NCI-H2171 (cell line): ENCODE measurements around the gene TSACC.
"Not testable (repeated sequence)": the region's sequence is repeated elsewhere in the genome, so short reads cannot be mapped to it uniquely, and the experiment has no call there.

Source experiments
- DNase-seq: peaks from one replicate; lab custom pipeline; 2025; lab: John Stamatoyannopoulos, UW

TSACC gene

DNA sequence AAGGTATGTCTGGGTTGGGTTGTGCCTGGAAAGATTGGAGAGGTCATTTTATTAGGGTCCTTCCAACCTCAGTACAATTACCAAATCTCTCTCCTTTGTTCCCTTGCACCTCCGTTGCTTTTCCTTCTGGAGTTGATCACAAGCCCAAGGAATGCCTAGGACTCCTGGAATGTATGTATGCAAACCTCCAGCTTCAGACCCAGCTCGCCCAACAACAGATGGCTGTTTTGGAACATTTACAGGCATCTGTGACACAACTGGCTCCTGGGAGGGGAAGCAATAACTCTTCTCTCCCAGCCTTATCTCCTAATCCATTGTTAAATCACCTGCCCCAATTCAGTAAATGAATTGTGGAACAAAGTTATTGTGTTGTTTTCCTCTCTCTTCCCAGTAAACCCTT lies 8.3 kb downstream of the TSACC start:
- DNase-seq = no peak

DNA sequence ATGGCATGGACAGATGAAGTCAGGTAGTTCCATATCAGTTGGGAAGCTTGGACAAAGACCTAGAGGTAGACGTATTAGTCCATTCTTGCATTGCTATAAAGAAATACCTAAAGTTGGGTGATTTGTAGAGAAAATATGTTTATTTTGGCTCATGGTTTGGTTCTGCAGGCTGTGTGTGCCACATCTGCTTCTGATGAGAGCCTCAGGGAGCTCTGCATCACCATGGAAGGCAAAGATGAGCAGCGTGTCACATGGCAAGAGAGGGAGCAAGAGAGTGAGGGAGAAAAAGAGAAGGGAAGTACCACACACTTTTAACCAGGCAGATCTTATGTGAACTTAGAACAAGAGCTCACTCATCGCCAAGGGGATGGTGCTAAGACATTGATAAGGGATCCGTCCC lies 9.0 kb downstream of the TSACC start:
- DNase-seq = no peak

DNA sequence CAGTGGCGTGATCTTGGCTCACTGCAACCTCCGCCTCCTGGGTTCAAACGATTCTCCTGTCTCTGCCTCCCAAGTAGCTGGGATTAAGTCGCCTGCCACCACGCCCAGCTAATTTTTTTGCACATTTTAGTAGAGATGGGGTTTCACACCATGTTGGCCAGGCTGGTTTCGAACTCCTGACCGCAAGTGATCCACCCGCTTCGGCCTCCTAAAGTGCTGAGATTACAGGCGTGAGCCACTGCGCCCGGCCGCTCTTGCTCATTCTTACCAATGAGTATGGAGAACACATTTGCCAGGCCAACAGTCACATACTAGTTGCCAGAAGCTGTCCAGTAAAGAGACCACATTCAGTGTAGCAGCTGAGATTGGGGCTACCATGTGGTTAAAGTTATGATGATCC lies 14.2 kb downstream of the TSACC start:
- DNase-seq = not testable (repeated sequence)

DNA sequence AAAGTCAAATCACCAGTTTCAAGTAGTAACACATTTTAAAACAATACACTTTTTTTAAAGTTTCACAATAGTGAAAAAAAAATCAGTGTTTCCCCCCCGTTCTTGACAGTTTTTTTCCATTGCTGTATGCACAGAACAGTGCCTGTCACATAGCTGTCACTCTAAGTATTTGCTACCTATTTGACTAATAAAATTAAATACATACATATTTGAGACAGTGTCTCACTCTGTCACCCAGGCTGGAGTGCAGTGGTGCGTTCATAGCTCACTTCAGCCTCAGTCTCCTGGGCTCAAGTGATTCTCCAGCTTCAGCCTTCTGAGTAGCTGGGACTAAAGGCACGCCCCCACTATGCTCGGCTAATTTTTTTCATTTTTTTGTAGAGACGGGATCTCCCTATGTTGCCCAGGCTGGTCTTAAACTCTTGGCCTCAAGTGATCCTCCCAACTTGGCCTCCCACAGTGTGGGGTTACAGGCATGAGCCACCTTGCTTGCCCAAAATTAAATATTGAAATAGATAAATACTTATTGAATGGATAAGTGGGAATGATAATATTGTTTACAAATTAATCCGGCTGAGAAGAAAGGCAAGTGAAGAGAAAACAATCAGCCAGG lies 18.0 kb downstream of the TSACC start:
- no peak for DNase-seq

DNA sequence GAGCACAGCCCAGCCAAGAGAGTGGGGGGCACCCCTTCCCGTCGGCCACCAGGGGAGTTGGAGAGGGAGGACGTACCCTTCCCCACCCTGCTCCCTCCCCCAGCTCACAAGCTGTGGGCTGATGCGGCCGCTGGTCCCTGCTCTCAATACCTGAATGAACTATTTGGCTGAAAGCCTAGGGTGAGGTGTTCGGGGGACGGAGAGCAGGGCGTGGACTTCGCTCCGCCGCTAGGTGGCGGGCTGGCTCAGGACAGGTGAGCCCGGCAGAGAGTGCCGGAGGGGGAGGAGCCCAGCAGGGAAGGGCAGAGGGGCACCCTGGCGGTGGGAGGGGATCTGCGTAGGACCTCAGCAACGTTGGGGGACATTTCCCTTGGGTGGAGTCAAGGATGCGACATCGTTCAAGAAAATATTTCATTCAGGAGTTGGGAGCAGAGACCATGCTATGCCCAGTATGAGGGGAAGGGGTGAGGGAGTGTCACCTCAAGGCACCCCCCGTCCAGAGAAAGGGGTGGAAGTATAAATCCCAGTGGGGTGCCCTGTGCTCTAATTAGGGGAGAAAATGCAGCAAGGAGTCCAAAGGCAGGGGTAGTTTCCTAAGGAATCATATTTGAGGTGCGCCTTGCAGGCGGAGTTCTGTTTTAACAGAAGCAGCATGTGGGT lies 18.7 kb downstream of the TSACC start:
- DNase-seq = peak; percentile 76

DNA sequence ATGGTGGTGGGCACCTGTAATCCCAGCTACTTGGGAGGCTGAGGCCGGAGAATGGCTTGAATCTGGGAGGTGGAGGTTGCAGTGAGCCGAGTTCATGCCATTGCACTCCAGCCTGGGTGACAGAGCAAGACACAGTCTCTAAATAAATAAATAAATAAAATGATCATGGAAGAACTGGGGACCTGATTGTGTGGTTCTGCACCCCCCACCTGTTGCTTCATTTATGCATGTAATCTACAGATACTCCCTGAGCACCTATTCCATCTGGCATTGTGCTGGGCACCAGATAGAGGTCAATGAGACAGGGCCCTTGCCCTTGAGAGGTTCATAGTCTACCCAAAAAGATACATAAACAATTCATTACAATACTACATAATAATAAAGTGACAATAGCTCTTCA lies 19.7 kb downstream of the TSACC start:
- no peak for DNase-seq

DNA sequence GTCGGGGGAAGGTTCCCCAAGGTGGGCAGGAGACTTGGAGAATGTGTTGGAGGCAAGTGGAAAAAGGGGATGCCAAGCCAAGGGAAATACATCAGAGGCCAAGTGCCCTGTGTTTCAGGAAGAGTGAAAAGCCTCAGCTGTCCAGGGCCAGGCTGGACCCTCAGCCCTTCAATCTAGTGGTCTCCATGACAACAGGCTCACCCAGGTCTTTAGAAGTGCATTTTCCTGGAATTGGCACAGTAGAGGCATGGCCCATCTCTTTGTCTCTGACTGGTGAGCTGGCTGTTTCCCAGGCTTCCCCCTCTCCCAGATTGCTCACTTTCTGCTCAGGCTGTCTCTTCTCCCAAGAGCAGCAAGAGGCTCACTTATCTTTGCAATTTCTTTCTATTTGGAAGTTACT lies 20.3 kb downstream of the TSACC start:
- DNase-seq = no peak

DNA sequence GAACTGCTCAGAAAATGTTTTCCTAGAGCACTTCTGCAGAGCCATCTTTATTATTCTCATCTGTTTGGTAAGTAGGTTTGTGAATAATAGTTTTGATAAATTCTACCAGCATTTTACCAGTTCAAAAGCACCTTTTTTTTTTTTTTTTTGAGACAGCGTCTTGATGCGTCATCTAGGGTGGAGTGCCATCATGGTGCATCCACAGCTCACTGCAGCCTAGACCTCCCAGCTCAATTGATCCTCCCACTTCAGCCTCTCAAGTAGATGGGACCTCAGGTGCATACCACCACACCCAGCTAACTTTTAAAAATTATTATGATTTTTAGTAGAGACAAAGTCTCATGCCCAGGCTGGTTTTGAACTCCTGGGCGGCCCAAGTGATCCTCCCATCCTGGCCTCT lies 20.9 kb downstream of the TSACC start:
- no peak for DNase-seq

DNA sequence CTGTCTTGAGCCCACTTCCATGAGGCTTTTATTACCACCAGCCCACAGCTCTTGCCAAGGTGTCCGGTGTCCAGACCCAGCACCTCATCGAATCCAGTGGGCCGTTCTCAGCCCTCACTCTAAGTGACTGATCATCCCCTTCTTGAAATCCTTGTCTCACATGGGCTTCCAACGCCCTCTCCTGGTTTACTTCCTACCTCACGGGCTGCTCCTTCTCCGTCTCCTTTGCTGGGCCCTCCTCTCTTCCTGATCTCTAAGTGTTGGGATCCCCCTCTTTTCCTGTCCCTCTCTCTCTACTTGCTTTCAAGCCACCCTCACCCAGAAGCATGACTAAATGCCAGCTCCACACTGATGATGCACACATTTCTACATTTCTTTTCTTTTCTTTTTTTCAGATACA lies 21.6 kb downstream of the TSACC start:
- no peak for DNase-seq

DNA sequence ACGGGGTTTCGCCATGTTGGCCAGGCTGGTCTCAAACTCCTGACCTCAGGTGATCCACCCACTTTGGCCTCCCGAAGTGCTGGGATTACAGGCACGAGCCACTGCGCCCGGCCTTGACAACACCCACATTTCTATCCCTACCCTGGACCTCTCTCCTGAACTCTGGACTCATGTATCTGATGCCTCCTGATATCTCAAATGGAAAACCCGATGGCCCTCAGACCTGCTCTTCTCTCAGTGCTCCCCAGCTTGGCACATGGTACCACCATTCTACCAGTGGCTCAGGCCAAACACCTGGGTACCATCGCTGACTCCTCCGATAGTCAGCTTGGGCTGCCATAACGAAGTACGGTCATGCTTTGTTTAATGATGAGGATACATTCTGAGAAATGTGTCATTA lies 22.2 kb downstream of the TSACC start:
- no peak for DNase-seq

DNA sequence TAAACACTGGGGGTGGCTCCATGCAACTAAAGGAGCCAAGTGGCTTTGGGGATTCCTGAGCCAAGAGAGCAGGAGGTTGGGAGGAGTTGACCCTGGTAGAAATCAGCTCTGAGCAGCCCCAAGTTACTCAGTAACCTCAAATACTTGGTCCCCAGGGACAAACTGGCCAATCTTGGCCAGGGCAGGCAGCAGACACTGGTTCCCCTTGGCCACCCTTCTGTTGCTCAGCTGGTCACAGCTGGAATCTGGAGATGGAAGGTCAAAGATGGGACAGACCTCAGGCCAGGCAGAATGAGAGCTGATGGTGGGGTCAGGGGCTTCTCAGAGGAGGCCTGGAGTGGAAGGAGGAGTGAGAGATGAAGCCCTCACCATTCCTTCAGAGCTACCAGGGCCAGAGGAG lies 27.4 kb downstream of the TSACC start:
- DNase-seq = no peak

DNA sequence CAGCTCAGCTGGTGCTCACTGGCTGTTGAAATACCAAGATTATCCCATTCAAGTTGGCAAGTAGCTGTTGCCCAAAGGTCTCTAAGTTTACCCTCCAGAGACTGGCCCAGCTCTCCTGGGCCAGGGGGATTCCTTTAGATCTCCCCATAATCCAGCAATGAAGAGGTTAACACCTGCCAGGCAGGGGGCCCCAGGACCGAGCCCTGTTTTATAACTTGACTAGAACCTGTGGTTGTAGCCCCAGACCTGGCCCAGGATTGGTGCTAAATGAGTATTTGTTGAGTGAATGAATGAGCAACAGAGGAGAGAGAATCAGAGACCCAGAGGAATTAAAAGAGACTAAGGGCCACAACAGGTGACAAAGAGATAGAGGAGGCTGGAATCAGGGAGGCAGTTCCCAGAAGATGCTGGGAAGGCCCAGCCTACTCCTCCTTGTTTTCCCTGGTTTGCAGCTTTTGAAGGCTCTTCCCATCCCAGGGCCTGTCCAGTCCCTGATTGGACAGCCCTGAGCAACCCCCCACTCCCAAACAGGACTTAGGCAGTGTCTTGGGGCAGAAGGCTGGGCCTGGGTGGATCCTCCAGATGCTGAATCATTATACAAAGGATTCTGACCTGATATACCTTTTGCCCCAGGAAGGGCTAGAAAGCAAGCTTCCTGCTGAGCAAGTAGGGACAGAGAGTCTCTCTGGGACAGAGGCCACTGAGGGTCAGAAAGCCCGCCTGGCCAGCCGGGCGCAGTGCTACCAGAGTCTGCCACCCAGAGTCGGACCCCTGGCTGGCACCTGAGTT lies 28.2 kb downstream of the TSACC start:
- DNase-seq = no peak

DNA sequence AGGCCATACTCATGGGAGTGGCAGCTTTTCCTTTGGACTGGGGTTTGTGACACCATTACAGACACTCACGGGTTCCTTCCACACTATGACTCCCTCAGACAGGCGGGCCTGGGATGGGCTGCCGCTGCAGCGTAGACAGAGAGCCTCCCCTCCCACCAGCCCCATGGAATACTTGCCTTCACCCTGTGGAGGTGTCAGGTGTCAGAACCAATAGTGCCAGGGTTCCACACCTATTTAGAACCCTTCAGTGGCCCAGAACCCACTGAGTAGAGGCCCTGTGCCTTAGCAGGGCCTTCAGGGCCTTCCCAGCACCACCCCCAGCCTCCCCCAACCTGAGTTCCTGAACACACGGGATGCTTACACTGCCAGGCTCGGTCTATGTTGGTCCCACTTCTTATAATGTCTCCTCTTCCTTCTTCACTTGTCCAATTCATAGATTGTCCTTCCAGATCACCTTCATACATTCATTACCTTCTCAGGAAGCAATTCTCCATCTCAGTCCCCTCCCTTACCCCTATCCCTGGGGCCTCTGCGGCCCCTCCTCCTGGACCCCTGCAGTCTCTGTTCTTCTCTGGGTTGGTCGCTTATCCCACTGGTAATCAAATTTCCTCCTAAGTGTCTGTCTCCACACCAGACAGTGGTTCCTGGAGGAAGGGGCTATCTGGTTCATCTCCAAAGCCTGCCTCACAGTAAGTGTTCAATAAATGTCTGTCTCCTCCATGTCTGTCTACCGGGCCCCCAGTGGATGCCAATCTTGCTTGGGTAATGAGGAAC lies 29.2 kb downstream of the TSACC start:
- DNase-seq = no peak

DNA sequence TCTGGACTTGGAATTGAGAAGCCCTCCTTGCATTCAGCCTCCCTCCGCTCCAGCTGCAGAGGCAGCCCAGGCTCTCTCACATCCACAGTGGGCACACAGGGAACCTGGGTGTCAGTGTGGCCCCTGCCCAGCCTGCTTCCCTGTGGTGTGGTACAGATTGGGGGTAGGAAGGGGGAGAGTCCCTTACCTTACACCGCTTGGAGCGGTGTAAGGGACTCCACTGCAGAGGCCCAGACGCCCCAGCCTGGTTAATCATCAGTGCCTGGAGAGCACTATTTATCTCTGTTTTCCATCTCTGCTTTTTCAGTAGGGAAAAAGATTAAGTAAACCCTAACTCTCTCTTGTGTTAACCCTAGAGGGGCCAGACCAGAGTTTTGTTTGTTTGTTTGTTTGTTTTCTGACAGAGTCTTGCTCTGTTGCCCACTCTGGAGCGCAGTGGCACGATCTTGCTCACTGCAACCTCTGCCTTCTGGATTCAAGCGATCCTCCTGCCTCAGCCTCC lies 29.9 kb downstream of the TSACC start:
- no peak for DNase-seq

DNA sequence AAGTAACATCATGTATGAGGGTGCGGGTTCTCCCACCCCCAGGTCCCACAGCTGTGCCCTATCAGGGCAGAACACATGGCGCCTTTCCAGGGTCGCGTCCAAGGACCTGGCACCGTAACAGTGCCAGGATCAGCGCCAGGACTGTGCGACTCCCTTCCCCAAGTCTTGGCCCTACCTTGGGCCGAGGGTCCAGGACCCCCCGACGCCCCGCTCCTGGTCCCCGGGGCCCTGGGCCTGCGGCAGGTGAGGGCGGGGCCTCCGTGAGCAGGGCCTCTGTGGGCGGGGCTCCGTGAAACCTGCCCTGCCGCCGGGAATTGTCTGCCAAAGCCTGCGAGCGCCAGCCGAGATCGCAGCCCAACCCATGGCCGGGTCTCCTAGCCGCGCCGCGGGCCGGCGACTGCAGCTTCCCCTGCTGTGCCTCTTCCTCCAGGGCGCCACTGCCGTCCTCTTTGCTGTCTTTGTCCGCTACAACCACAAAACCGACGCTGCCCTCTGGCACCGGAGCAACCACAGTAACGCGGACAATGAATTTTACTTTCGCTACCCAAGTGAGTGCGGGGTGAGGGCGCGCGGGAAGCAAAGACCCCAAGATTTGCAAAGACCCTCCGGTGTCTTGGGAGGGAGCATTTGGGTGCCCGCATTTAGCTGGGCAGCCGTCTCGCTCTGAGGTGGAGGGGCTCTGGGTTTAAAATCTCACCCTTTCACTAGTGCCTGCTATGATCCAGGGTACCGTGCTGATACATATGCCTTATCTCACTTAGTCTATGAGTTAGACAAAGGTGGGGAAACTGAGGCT lies 30.8 kb downstream of the TSACC start, which contains the start of gene RHBG:
Gene RHBG (plus strand): TSS at position 323 of the 796 bp plus-strand sequence. CDS start 39 bp downstream, at position 362.
- DNase-seq = no peak

DNA sequence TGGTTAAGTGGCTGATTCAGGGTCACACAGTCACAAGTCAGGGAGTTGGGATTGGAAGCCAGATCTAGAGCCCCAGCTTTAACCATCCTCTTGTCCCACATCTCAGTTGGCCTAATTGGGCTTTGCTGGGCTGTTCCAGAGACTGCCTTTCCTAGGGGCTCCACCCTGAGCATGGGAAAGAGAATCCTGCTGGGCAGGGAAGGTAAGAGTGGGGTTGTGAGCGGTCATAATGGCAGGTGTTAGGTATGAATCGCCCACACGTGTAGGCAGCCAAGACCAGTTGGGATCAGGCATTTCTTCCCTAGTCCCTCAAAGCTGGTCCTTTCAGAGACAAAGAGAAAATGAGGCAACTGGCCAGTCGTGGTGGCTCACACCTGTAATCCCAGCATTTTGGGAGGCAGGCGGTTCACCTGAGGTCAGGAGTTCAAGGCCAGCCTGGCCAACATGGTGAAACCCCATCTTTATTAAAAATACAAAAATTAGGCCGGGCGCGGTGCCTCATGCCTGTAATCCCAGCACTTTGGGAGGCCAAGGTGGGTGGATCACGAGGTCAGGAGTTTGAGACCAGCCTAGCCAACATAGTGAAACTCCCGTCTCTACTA lies 31.5 kb downstream of the TSACC start:
- not testable (repeated sequence) for DNase-seq

DNA sequence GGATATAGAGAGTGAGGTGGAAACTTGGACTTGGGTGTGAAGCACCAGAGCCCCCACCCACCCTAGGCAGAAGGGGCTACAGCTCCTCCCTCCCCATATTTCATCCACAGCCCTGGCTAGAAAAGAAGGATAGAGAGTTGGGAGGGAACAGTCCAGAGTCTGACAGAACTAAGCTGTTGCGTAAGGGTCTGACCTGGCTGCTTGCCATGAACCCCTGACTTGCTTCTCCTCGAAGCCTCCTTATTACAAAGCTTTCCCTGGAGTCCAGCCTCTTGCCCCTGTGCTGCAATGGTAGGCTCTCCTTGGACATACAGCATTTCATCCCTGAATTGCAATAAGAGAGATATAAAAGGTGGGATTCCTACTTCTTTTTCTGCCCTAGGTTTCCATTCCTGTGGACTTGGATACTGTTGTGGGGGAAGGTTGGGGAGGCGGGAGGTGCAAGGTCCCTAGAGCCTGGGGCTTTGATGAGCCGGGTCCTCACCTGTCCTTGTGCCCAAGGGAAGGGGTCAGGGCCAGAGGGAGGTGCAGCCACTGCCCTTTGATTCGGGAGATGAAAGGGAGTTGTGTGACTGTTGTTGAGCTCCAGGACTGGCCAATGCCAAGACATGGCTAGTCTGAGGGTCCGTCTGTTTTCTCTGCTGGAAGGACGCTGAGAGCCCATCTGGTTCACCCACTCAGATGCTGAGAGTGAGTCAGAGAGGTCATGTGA lies 33.4 kb downstream of the TSACC start:
- DNase-seq = no peak

DNA sequence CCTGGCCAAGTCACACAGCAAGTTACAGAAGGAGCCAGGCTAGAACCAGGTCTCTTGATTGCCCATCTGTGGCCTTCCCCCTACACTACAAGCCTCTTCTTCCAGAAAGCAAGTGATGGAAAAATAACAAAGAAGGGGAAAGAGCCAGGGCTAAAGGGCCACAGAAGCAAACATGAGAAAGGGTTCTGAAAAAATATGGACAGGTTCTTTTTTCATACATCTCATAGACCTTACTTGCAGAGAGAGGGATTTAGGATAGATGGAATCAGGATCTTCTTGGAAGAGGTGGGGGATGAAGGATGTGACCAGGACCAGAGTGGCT lies 33.9 kb downstream of the TSACC start:
- no peak for DNase-seq

DNA sequence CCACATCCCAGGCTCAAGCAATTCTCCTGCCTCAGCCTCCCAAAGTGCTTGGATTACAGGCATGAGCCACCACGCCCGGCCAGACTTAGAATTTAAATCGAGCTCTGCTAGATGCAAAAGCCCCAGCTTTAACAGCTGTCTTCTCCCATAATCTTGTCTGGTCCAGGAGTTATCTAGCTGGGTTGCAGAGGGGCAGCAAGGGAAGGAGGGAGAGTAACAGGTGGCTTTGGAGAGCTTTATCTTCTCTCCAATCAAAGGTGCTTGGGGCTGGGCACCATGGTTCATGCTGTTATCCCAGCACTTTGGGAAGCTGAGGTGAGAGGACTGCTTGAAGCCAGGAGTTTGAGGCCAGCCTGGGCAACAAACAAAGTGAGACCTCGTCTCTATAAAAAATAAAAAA lies 34.5 kb downstream of the TSACC start:
- DNase-seq = no peak

DNA sequence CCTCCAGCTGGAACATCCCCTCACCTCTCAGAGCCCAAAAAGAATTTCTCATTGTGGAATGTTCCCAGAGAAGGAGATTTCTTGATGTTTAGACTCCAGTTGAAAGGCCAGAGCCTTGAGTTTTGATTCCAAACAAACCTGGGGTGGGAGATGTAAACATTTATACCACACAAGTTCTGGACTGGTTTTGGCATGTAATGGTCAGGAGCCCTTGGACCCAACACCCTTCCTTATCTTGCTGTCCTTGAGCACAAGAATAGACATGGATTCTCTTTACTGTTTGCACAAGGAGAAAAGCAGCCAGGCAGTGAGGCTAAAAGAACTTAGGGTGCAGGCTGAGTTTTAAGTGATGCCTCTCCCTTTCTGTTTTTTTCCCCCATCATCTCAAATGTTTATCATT lies 35.2 kb downstream of the TSACC start:
- no peak for DNase-seq

DNA sequence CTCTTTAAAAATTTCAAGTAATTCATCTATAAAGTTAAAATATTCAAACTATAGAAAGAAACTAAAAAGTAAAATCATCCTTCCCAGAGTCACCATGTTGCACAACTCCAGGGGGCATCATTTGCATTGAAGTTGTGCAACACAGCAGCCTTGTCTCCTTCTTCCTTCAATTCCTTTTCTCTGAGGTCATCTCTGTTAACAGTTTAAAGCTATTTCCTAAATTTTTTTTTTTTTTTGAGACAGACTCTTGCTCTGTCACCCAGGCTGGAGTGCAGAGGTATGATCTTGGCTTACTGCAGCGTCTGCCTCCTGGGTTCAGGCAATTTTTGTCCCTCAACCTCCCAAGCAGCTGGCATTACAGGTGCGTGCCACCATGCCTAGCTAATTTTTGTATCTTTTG lies 37.8 kb downstream of the TSACC start:
- DNase-seq = no peak
